Activated T-cell treated with anti-CD3 and anti-CD28 coated beads for 1 hour (primary cell): ENCODE data around the gene TCF20.
A peak's percentile ranks its signal among the peaks of the same experiment; 100 is the strongest.

Experiments
- DNase-seq: peaks from one replicate; pipeline ENCODE4 v3.0.0-alpha.2; 2020; ENCODE audit warnings: low read depth

Gene TCF20

GRCh38 chr22:42300259-42301076, 30.0 kb upstream of the TCF20 start:
- DNase-seq, result no peak

DNA sequence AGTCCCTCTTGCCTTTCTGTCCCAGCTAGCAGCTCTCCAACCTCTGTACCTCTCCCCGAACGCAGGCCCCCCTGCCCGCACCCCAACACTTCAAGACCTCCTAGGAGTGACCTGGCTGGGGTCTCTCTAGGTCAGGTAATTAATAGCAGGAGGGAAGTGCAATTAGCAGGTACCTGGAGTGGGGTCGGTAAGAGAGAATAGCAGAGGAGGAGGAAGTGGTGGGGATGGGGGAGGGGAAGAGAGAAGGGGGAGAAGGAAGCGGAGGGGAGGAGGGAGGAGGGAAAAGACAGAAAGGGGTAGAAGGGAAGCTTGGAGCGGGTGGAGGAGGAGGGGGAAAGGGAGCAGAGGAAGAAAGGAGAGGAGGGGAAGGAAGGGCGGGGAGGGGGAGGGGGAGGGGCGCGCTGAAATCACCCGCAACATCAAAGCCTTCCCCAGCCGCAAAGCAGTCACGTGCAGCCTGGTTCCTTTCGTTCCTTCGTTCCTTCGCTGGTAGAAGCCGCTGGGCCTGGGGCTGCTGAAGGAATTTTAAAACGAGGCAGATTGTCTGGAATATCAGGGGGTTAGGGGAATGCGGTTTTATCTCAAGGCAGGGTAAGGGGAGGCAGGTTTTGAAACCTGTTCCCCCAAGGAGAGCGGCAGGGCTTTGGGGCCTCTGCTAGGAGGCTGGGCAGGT, 29.3 kb upstream of the TCF20 start:
- peak; percentile 45 for DNase-seq

GRCh38 chr22:42298746-42299145, 28.3 kb upstream of the TCF20 start:
- DNase-seq, result no peak

- DNase-seq, result no peak
Observed at GRCh38 chr22:42297778-42298177, 27.3 kb upstream of the TCF20 start.

DNA sequence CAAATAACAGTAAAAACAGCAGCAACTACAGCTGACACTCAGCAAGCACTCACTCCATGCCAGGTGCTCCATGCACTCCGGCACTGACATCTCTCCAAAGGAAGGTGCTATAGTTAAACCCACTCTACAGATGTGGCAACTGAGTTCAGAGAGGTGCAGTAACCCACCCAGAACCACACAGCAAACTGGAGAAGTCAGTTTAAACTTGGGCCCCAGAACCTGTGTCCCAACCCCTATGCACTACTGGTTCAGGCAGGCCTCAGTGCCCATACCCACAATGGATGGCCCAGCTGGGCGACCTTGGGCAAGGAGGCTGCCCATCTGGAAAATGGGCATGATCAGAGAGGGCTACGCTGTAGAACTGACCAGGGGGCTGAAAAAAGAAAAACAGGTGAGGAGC, 26.4 kb upstream of the TCF20 start:
- no peak for DNase-seq

DNA sequence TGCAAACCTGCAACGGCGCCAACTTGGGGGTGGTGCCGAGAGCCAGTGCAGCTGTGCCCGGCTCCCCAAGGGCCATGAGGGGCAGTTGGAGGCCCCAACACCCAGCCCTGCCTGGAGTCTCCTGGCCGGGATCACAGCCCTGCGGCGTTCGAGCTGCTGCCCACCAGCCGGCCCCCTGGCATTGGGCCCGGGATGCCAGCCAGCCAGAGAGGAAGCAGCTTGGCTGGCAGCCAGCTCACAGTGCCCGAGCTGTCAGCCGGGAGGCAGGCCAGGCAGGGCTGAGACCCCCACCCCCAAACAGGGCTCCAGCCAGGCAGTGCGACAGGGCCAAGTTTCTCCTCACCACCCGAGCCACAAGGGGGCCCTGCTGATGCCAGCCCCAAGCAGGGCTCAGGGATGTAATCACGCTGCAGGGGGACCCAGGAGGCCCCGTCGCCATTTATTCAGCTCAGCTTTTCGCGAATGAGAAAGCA, 26.0 kb upstream of the TCF20 start:
- no peak for DNase-seq

DNA sequence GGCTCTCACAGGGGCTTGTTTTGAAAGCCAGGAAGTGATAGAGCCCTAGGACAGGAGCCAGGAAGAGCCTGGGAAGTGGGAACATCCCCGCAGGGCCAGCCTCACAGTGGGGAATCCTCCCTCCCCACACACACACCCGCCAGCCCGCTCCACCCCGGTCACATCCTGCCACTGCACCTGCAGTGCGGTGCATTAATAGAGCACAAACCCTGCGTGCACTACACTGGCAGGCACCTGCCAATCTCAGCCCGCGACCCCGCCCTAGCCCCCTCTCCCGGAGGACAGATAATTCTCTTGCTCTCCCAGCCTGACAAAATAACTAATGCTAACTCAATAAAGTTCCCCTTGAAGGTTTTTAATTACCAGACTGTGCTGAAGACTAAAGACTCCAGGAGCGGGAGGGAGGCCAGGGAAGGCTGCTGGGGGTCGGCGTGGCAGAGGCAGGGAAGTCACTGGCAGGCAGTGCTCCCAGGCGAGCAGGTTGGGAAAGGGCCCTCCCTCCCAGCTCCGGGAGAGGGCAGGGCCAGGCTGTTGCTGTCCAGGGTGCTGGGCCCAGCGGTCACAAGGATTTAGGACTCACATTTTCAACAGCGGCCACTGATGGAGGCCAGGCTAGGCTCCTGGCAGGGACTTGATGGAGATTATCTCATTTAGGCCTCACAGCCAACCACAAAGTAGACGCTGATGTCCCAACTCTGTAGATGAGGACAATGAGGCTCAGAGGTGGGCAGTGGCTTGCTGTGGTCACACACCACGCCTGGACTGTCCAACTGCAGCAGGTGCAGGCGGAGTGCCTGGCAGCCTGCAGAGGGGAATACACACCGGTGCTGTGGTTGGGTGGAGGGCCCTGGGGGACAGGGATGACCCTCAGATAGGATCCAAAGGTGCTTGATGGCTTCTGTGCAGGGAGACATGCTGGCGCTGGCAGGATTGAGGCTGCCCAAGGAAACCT, 23.9 kb upstream of the TCF20 start:
- peak; percentile 37 for DNase-seq

- DNase-seq, result no peak
Observed at GRCh38 chr22:42292732-42293520, 22.5 kb upstream of the TCF20 start.

- DNase-seq, result no peak
Observed at GRCh38 chr22:42291287-42291686, 20.8 kb upstream of the TCF20 start.

DNA sequence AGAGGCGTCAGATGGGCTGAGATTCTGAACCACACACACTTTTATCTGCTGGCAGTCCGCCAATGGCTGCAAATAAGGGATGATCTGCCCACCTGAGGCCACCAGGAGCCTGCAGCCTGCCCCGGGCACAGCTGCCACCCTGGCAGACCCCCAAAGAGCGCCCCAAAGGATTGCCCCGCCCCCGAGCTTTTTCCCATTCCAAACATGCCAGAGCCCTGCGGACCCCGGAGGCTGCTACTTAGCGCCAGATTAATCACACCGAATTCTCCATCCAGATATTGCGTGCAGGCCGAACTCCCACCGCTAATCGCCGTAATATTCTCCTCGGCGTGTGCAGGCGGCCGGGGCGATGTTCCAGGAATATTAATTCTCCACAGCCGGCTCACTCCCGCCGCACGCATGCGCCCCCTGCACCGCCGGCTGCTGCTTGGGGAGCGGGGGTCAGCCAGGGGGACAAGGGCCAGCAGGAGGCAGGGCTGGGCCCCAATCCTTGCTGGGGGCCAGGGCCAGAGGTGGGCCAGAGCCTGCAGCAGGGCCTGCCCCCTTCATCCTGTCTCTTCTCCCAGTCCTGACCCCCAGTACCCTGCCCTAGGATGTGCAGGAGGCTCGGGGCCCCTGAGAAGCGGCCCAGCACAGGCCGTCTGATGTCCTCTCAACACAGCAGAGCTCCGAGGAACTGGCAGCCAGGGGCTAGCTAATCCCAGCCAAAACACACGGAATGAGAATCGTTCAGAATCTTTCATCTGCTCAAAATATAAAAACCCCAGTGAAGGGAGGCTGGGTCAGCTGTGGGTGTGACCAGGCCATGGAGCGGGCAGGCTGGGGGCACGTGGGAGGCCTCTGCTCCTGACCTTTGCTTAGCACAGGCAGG, 19.5 kb upstream of the TCF20 start:
- DNase-seq, result no peak

DNA sequence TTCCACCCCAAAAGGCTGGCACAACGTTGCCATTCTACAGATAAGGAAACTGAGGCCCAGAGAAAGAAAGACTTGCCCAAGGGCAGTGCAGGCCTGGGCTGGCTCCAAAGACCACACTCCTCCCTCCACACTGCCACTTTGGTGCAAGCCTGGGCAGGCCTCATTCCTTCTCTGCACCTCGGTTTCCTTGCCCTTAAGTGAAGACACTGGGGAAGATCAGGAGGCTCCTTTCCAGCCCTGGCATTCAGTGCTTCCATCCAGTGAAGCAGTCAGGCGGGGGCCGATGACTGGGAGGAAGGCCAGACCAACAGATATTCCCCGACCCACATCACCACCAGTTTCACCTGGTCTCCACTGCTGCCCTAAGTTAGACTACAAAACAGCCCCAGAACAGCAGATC, 18.3 kb upstream of the TCF20 start:
- DNase-seq, result no peak

- DNase-seq, result no peak
Observed at GRCh38 chr22:42287174-42287890, 16.9 kb upstream of the TCF20 start.

DNA sequence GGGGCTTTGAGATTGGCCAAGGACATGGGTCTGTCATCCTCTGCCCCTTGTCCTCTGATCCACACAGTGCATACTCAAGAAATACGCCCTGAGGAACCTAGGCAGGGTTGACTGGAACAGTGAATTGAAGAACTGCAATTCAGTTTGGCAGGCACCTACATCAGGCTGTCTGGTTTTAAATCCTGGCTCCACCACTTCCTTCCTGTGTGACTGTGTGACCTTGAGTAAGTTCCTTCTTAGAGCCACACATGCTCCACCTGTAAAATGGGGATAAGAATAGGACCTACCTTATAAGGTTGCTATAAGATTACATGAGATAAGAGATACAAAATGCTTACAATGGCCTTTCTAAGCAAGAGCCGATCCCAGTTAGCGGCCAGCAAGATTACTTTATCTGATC, 15.8 kb upstream of the TCF20 start:
- no peak for DNase-seq

- no peak for DNase-seq
Observed at GRCh38 chr22:42285604-42286003, 15.2 kb upstream of the TCF20 start.

DNA sequence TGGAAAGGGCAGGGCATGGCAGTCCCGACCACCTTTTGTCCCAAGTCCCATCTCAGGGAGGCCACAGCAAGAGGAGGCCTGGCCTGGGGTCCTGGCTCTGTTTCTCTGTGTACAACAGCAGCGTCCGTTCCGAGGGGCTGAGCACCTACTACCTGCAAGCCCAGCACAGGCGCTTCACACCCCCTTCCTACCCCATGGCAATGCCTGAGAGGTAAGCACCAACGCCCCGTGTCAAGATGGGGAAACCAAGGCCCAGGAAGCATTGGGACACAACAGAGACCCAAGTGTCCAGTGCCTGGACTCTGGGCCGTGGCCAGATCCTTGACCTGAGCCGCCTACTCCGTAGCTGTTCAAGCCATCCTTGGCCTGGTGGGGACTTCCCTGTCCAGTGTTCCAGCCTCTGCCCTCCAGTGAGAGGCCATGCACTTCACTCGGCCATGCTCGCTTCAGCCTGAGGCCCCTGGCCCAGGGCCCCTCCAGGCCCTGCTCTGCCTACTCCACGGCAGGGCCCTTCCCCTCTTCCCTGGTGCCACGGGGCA, 14.3 kb upstream of the TCF20 start:
- no peak for DNase-seq

GRCh38 chr22:42284202-42284591, 13.7 kb upstream of the TCF20 start:
- no peak for DNase-seq

- DNase-seq, result no peak
Observed at GRCh38 chr22:42283278-42284201, 13.1 kb upstream of the TCF20 start.

- DNase-seq, result no peak
Observed at GRCh38 chr22:42282943-42283277, 12.5 kb upstream of the TCF20 start.
